Daoy (cell line): ENCODE results near the gene MYO1B. TPM values are rescaled to one million over a fixed set of nuclear protein-coding genes. Genes with fewer than 3 reads are reported as not detected.

ENCODE experiments used
- DNase-seq: peaks from one replicate; pipeline ENCODE4 v3.0.0-alpha.2; 2015; ENCODE audit warnings: low read depth
- total RNA-seq: library from RNA; depleted of rRNA; stranded (reverse); fragments of >200 nt; shearing (Covaris generic); gene quantifications from 2 replicates; pipeline ENCODE4 v1.2.3, GENCODE V29; 2014

MYO1B gene
- total RNA-seq, 1 experiment from 2014 or later, result 104 TPM

DNA sequence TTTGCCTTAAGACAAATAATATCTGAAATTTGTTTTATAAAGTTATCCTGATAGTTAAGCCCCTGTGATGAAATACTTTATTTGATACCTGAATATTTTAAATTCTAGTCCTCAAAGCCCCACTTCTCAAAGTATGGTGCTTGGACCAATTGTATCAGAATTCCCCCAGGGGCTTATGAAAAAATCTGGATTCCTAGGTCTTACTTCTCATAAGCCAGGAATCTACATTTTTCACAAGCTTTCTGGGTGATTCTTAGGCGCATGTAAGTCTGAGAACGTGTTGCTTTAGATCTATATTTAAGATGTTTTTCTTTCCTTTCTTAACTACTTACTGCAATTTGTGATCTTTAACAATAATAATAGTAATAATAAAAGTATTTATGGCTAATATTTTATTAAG lies 53.1 kb downstream of the MYO1B start:
- no peak for DNase-seq

DNA sequence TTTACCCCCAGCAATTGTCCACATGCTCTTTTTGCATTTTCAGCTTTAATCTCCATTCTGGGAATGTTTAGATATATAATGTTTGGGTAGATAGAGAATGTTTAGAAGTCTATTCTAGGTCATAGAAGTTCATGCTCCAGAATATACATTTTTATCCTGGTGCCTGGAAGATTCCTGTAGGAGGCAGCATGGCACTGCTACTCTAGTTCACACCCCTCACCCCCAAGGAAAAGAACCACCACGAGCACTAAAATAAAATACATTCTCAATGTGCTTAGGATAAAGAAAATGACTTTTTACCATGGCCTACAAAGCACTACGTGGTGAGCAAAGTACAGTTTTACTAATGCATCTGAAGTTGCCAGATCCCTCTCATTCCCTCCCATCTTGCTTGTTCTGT lies 53.8 kb downstream of the MYO1B start:
- no peak for DNase-seq

DNA sequence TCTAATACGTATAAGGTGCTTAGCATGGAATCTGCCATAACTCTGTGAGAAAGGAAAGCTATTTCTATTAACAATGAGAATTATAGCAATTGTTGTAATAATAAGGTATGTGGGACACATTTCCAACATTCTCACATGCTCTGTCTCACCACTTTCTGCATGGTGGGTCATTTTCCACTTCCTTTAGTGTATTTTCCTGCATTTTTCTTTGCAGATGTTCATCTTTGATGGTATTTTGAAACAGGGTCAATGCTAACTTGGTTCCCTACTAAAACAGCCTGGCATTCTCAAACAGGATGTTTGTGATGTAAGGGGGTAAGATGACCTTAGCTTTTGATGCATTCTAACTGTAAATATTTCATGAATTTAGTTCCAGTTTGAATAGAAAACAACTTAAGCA lies 54.7 kb downstream of the MYO1B start:
- DNase-seq, result no peak

DNA sequence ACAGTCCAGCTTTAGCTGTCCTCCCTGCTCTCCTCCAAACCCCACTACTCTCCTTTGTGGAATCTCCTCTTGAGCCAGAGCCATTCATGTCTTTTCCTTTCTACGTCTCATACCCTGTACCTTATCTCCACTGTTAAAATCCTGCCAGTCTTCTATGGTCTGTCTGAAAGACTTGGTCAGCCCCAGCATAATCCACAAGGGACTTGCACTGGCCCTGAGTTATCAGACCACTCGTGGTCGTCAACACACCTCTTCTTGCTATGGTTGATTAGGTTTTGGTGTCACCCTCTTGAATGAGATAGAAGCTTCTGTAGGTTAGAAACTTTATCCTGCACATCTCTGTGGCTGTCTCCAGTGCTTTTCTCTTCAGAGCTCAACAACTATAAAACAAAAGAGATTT lies 56.8 kb downstream of the MYO1B start:
- no peak for DNase-seq

DNA sequence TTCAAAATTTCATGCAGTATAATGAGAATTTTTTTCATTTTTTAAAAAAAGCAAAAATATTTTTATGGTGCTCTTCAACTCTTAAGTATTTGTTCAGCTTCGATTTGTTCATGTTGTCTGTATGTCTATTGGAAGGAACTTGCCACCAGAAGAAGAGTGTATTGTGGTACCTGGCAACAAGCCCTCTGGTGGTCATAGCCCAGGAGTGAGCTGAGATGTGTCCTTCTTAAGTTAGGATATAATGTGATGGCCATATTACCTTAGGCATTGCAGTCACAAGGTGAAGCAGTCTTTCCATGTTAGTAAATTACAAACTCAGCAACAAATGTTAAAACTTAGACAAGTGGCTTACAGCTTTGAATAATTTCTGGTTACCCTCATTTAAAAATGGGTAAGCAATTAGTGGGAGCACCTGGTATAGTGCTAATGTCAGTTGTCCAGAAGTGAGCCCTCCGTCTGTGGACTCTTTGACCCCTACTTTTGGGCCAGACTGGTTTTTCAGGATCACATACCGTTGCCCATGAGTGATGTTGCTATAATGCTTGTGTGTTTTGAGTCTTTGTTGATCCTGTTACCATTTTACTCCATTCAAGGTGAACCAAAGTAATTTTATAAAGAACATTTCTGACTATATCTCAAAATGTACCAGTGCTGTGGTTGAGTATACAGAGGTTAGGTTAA lies 57.4 kb downstream of the MYO1B start:
- DNase-seq, result no peak

DNA sequence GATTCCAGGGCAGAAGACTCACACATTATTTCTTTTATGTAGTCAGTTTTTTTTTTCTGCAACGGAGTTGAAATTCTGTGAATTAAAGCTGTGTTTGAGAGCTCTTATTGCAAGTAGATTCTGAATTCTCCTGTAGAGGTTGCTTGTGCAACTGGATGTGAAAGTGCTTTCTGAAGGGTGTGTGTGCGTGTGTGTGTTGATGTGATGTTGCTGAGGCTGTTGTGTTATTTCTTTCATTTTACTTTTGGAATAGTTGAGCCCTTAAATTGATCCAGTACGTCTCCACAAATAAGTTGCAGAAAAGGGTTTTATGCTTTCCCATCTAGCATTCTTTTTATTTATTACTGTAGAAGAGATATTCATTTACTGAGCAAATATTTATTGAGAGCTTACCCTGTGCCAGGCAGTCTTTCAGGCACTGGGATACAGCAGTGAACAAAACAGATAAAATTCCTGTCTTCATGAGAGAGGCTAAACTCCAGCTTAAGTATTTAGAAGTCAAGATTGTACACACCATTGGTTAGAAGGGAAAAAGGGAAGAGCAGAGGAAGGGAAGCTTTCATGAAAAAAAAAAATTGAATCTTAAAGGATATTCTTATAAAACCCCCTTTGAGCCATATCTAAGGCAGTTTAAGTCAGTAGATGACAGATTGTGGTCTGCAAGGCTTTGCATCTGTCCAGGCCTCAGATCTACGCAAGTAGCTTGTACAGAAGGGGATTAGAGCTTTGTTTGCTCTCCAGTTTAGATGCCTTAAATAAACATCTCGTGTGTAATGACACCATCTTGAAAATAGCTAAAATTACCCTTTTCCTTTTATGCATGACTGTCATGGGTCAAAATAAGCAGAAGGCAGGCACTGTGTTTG lies 58.2 kb downstream of the MYO1B start:
- DNase-seq, result no peak

DNA sequence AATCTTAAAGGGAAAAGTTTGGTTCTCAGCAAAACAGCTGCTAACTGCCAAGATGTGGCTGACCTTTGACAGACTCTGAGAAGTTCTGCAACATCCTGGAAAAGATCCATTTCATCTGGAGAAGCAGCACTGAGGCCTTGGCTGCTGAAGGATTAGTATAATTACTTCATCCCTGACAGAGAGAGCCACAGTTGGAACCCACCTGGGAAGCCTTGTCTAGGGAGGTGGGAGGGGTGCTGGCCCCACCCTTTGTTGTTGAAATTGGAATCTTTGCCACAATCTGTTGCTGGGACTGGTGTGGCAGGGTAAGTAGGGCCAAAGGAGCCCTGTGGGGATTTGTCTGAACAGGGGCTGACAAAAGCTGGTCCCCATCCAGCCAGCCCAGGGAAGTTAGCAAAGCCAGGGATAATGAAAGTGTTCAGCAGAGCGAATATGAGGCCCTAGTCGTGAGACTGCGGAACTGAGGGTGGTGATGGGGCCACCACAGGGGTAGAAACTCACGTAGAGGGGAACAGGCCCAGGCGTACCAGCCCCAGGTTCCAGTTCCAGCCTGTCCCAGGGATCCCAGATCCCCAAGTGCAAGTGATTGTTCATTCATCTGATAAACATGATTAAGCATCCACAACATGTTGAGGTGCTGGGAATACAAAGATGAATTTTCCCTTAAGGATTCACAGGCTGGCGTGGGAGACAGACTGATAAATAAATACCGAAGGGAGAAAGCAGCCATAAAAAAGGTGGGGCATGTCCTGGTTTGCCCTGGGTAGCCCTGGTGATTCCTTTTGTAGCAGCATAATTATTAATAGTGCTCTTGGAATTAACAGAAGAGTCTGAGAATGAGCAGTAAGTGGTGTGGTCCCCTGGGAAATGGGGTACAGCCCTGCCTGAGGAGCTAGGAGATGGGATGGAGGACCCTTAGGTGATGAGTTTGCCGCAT lies 60.0 kb downstream of the MYO1B start:
- no peak for DNase-seq

DNA sequence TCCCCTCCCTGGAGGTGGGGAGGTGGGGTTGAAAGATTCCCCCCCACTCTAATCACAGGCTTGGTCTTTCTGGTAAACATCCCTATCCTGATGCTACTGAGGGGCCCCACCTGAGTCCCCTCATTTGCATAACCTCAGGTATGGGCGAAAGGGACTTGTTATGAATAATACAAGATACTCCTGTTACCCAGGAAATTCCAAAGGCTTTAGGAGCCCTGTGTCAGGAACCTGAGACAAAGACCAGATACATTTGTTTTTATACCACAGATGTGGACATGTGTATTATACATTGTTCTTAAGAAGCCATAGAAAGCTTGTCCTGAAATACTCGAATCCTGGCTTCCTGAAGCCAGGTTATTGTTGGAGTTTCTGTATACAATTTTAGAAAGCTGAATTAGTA lies 62.8 kb downstream of the MYO1B start:
- DNase-seq, result no peak

DNA sequence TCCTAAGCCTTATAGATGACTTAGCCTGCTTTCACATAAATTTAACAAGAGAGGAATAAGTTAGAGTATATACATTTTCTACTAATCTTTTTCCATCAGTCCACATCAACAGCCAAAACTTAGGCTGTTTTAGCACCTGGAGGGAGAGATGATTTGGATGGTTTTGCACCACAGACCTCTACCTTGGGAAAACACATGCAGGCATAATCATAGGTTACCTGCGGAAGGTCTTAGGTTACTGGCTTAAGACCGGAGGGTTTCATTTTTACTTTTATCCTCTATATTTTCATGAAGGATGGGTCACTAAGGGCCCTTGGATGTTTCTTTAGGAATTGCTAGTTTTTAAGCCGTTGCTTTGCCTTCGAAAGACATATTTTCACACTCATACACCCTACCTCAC lies 66.0 kb downstream of the MYO1B start:
- no peak for DNase-seq

DNA sequence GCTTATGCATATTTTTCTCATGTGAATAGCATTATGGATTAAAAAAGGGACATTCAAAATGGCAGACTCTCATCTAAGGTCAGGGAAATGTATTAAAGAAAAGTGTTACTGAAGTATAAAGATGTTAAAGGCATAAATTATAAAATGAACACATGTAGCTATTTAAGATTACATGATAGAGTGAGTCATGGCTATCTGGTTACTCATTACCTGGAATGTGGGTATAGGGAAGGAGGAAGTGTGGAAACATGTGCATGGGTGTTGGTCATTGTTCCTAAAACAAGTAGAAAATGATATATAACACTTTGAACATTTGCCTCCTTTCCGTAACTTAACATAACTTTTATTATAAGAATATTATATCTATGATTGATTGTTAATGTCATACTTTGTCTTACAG lies 66.4 kb downstream of the MYO1B start:
- DNase-seq, result peak; percentile 68

DNA sequence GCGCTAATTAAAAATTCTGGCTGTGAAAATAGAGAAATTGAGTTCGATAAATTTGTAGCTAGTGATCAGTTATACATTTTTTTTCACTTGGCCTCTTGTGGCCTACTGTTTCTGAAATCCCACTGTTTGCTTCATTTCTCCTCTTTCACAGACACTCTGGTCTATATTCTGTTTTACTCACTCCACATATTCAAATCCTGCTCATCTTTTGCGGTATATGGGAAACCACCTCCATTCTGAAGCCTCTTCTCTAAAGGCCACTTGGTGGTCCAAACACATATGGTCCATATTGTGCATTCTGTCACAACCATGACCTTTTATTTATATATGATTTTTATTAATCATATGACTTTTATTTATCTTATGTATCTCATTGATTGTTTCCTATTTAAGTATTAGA lies 67.0 kb downstream of the MYO1B start:
- no peak for DNase-seq

DNA sequence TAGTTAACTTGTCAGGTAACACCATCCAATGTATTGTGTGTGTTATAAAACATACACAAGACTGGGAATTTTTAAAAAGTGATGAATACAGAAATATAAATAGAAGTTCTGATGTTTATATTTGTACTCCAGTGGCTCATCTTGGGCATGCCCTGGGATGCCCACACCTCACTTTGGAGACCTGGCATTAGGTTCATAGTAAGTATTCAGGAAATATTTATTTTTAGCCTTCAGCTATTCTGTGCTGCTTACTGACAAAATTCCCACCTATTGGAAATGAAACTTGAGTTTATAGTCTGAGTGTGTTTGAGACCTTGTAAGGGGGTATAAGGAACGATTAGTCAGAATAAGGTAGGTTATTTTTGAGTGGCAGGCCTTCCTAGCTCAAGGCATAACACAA lies 67.5 kb downstream of the MYO1B start:
- no peak for DNase-seq

DNA sequence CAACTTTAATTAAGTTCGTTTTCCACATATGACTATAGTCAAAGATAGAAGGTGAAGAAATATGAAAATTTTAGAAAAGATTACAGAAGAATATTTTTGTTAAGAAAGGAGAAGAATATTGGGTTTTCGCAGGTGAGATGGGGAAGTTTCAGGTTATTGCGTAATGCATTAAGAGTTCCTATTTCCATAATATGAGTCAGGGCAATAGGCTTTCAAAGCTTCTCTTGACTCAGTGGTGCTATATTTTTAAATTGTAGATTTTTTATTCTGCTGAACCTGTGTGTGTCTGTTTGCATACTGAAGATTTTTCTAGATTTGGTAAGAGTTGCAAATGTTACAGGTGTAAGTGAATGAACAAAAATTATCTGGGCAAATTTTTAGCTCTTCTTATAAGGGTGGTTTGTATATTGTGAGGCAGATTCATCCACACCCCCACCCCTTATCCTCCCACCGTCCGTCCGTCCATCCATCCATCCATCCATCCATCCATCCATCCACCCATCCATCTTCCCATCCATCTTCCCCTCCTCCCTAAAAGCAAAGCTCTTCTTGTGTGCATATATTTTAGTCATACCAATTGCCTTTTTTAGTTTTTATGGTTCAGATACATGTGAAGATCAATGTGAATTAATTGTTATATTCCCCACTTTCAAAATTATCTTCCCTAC lies 69.6 kb downstream of the MYO1B start:
- no peak for DNase-seq

DNA sequence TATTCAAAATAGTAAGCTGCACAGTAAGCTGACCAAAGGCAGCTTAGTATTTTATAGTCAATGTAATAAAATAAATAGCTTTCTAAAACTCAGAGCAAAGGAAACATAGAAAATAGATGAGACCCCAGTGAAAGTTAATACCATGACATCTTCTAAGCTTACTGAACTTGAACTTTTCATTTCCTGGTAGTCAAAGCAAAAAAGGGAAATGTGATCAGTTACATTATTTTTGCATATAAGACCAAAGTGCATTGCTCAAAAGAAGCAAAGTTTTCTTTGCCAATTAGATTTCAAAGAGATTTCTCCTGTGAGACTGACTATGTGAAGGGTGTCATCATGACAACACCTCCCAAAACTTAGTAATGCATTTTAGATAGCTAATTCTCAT lies 70.2 kb downstream of the MYO1B start:
- DNase-seq, result no peak

DNA sequence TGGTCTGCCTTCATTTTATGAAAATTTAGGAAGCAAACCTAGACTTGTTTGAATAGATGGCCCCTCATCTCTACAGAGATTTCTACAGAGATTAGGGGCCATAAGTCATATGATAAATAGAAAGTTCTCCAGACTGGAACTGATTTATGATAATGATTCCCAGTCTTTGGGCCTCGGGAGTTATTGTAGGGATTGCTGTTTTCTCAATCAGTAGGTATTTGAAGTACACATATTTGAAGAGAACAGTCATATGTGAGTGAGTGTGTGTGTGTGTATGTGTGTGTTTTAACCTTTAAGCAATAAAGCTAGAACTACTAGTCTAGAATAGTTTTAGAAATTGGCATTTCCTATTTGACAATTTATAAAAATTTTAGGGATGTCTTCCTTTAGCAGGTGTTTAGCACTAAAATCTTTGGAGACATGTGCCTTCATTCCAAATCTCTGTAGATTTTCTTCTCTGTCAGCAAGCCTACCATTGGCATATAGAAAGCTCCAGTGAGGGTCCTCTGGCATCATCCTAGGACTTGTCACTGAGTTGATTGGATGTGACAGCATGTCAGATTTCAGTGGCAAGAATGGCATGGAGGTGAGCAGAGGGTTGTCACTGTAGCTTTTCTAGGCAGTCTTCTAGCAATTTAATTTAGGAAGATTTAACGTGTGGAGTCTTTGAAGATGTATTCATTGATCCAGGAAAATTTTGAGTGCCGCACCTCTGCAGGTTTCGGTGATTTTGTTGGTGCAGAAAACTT lies 71.2 kb downstream of the MYO1B start:
- no peak for DNase-seq

DNA sequence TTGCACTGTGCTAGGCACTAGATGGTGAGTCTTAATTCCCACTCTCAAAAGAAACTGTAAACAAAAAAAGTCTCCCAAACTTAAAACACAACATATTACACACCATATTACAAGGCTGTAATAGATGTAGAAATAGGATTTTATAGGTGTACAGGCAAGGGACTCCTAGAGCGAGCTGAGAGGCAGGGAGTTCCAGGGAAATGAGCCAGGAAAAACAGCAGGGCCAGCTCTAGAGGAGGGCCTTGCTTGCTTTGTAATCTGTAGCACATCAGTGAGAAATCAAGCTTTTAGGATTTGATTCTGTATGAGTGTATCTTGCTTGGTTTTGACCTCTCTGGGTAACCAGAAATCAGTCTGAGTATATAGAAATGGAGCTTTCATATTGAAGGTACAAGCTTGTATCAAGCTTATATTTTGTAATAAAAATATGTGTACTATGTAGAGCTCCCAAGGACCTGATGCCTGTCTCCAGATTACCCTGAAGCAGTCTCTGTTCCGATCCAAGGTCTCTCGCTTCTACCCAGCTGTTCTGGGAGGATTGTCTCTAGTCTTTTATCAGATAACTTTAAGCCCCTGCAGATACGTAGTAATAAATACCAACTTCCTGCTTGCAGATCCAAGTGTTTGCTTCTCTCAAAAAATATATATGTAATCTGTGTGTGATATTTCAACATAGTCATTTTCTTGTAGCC lies 73.0 kb downstream of the MYO1B start:
- peak; percentile 51 for DNase-seq

DNA sequence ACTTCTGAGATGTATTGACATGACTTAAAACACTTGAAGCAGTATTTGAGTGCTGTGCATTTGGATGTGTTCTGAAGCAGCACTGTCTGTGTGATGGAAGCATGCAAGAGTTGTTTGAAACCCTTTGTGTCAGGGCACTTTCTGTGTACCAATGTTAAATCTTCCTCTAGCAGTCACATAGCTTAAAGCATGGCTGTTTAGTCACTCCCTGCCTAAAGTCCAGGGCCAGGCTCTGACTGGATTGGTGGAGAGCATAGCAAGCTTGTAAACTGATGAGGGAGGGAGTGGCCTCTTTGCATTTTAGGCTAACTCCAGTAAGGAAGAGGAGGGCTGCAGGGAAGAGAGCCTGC lies 73.5 kb downstream of the MYO1B start:
- DNase-seq, result peak; percentile 64

DNA sequence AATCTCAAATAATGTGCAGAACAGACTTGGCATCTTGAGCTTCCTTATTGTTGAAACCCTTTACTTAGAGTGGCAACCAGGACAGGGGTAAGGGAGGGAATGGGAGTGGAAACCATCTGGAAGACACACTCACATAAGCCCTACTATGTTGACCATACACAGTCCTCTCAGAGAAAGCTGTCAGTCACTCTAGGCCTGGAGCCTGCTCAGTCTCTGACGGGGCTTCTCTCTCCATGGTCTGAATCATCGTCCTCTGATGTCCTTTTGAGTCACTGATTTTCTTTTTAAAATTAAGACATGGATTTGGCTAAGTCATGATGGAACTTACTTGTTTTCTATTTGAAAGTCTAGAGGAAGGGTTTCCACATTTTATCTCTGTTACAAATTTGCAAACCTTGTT lies 74.0 kb downstream of the MYO1B start:
- DNase-seq, result peak; percentile 43

DNA sequence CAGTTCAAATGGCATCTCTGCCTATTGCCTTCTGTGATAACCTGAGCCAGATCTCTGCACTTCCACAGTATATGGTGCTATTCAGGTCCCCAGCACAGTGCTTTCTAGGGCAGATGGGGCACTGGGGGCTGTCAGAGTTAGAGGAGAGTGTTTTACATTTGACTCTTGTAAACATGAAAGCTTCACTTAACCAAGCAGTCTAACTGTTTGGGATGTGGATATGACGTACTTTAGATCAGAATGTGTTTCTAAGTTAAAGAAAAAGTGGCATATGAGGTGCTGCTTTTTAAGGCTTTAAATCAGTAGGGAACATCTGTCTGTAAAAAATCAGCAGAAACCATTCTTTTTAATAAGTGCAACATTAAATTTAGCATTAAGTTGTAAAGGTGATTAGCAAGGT lies 75.7 kb downstream of the MYO1B start:
- no peak for DNase-seq

DNA sequence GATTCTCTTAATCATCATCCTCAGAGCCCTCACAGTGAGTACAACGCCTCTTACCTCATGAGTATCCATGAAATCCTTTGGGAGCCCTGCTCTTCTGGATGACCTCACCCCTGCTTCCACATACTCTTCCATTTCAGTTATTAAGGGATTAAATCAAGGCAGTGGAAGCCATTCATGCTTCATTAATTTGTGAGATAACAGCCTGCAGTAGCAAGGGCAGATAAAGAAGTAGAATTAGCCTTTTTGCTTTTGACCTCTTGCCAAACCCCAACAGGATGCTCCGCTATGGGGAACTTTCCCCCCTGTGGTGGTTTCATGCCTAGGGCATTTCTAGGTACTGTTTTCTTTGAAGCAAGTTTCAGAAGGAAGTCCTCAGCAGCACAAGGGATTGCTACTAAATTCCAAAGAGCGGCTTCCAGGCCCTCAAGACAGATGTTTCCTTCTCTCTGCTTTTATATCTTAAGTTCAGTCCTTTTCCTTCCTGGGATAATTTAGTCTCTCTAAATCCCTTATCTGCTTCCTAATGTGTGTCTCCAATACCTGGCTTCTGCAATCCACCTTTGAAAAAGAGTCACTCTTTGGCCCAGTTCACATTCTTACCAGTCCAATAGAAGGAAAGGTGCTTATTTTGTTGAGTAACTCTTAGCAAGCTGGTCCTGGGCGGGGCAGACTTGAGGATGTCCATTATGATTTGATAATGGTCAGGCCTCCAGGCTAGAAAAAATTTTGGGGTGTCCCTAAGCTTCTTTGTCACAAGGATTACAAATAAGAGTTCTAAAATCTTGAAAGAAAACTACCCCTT lies 76.9 kb downstream of the MYO1B start:
- peak; percentile 91 for DNase-seq
